Mesendoderm (in vitro differentiated cells): ENCODE data around the gene NTN1.

Experiments
- DNase-seq: peaks from one replicate; pipeline ENCODE4 v3.0.0; 2013
- H2AK5ac ChIP-seq: 2 replicates; pipeline ENCODE4 v1.6.1; 2013; ENCODE audit warnings: low read length, inconsistent platforms
- H2BK120ac ChIP-seq: 2 replicates; pipeline ENCODE4 v1.6.1; 2013; ENCODE audit warnings: low read depth, mild to moderate bottlenecking, low read length, moderate library complexity, mixed read lengths
- H2BK15ac ChIP-seq: replicated peaks from 2 replicates; pipeline ENCODE4 v1.6.1; 2013; ENCODE audit warnings: low read depth, mild to moderate bottlenecking, moderate library complexity
- H2BK5ac ChIP-seq: 2 replicates; pipeline ENCODE4 v1.6.1; 2013; ENCODE audit warnings: low read length, inconsistent platforms
- H3K18ac ChIP-seq: 2 replicates; pipeline ENCODE4 v1.6.1; 2013; ENCODE audit warnings: mild to moderate bottlenecking, low read length, mixed read lengths
- H3K23ac ChIP-seq: one replicate; pipeline ENCODE4 v1.6.1; 2013; ENCODE audit warnings: low read length
- H3K27ac ChIP-seq: 2 replicates; pipeline ENCODE4 v1.5.1; 2013; ENCODE audit warnings: low read depth, mild to moderate bottlenecking, inconsistent platforms, low read length, moderate library complexity
- H3K27me3 ChIP-seq: 2 replicates; pipeline ENCODE4 v1.6.1; 2013; ENCODE audit warnings: low read length, control low read depth, mild to moderate bottlenecking, inconsistent platforms; ENCODE audit not compliant: insufficient read depth, poor library complexity
- H3K36me3 ChIP-seq: 2 replicates; pipeline ENCODE4 v1.6.1; 2013; ENCODE audit warnings: low read length, inconsistent platforms; ENCODE audit not compliant: control insufficient read depth, insufficient read depth
- H3K4ac ChIP-seq: one replicate; pipeline ENCODE4 v1.6.1; 2013; ENCODE audit warnings: low read depth, mild to moderate bottlenecking, low read length, moderate library complexity
- H3K4me1 ChIP-seq: 2 replicates; pipeline ENCODE4 v1.6.1; 2013; ENCODE audit warnings: low read depth, low read length, inconsistent platforms; ENCODE audit not compliant: control insufficient read depth
- H3K4me2 ChIP-seq: 2 replicates; pipeline ENCODE4 v1.6.1; 2013; ENCODE audit warnings: low read length
- H3K4me3 ChIP-seq: 2 replicates; pipeline ENCODE4 v1.5.1; 2013; ENCODE audit warnings: mild to moderate bottlenecking, low read length
- H3K56ac ChIP-seq: one replicate; pipeline ENCODE4 v1.6.1; 2013; ENCODE audit warnings: low read length
- H3K79me1 ChIP-seq: 2 replicates; pipeline ENCODE4 v1.6.1; 2013; ENCODE audit warnings: low read length, inconsistent platforms
- H3K79me2 ChIP-seq: 2 replicates; pipeline ENCODE4 v1.6.1; 2013; ENCODE audit warnings: mild to moderate bottlenecking, low read length; ENCODE audit not compliant: control insufficient read depth, insufficient read depth
- H3K9ac ChIP-seq: 2 replicates; pipeline ENCODE4 v1.6.1; 2013; ENCODE audit warnings: low read length, inconsistent platforms
- H4K5ac ChIP-seq: one replicate; pipeline ENCODE4 v1.6.1; 2013; ENCODE audit warnings: low read length
- H4K8ac ChIP-seq: one replicate; pipeline ENCODE4 v1.6.1; 2013; ENCODE audit warnings: low read depth, mild to moderate bottlenecking, control low read depth, low read length, moderate library complexity
- WGBS: extraction: QIAGEN DNeasy Blood & Tissue Kit; methylation state at CpG from one replicate; pipeline ENCODE4 v1.1.7; 2013; ENCODE audit warnings: low lambda C conversion rate, missing lambda C conversion rate; ENCODE audit not compliant: insufficient coverage; ENCODE audit errors: extremely low coverage; 5-methylcytosine and 5-hydroxymethylcytosine counted together

NTN1 gene

GRCh38 chr17:9241774-9242496 is 220.6 kb downstream of the NTN1 start:
- Histone ChIP-seq H3K36me3 (no peaks in the 10 kb centered on the region), H3K27ac (no peak overlapping the region), H3K4me3 (no peak overlapping the region), H3K4me1 (peaks cover 6% of the 10 kb centered on the region), H2BK15ac (no peak overlapping the region), H3K23ac (no peak overlapping the region), H2BK120ac (no peak overlapping the region), H3K4me2 (no peak overlapping the region), H2AK5ac (no peak overlapping the region), H4K5ac (no peak overlapping the region), H3K18ac (no peak overlapping the region), H2BK5ac (no peak overlapping the region), H3K56ac (no peak overlapping the region), H3K79me1 (no peaks in the 10 kb centered on the region), H3K9ac (no peak overlapping the region), H3K27me3 (no peaks in the 10 kb centered on the region), H3K4ac (no peak overlapping the region), H3K79me2 (no peaks in the 10 kb centered on the region), H4K8ac (no peak overlapping the region)
- DNase-seq, result no peak
- WGBS, result no CpG with 5 or more reads among the region's 16 CpGs

GRCh38 chr17:9242497-9242881 is 221.2 kb downstream of the NTN1 start:
- Histone ChIP-seq H3K4me1 (peaks cover 6% of the 10 kb centered on the region), H3K4me2 (no peak overlapping the region), H4K5ac (no peak overlapping the region), H2AK5ac (no peak overlapping the region), H3K27ac (no peak overlapping the region), H2BK5ac (no peak overlapping the region), H3K79me1 (no peaks in the 10 kb centered on the region), H3K4ac (no peak overlapping the region), H3K23ac (no peak overlapping the region), H3K9ac (no peak overlapping the region), H3K27me3 (no peaks in the 10 kb centered on the region), H2BK120ac (no peak overlapping the region), H3K56ac (no peak overlapping the region), H3K4me3 (no peak overlapping the region), H3K79me2 (no peaks in the 10 kb centered on the region), H2BK15ac (no peak overlapping the region), H3K18ac (no peak overlapping the region), H3K36me3 (no peaks in the 10 kb centered on the region), H4K8ac (no peak overlapping the region)
- no peak for DNase-seq
- no CpG with 5 or more reads among the region's 16 CpGs for WGBS

- no peak overlapping the region for H3K4ac ChIP-seq
- no peak overlapping the region for H3K56ac ChIP-seq
- no peak overlapping the region for H3K18ac ChIP-seq
- H4K5ac ChIP-seq, result no peak overlapping the region
- H3K79me2 ChIP-seq, result no peaks in the 10 kb centered on the region
- no peak overlapping the region for H4K8ac ChIP-seq
- WGBS, result no CpG with 5 or more reads among the region's 8 CpGs
- no peak overlapping the region for H2BK5ac ChIP-seq
- no peak overlapping the region for H3K9ac ChIP-seq
- no peak overlapping the region for H3K4me2 ChIP-seq
- H3K27me3 ChIP-seq, result no peaks in the 10 kb centered on the region
- H3K27ac ChIP-seq, result no peak overlapping the region
- no peak overlapping the region for H3K23ac ChIP-seq
- H2BK120ac ChIP-seq, result no peak overlapping the region
- H2BK15ac ChIP-seq, result no peak overlapping the region
- DNase-seq, result no peak
- H2AK5ac ChIP-seq, result no peak overlapping the region
- H3K4me3 ChIP-seq, result no peak overlapping the region
- peaks cover 6% of the 10 kb centered on the region for H3K4me1 ChIP-seq
- H3K79me1 ChIP-seq, result no peaks in the 10 kb centered on the region
- H3K36me3 ChIP-seq, result no peaks in the 10 kb centered on the region
These were observed 221.7 kb downstream of the NTN1 start for GRCh38 chr17:9242983-9243382.

- no peak overlapping the region for H3K9ac ChIP-seq
- H3K27me3 ChIP-seq, result no peaks in the 10 kb centered on the region
- no peak overlapping the region for H3K23ac ChIP-seq
- no peaks in the 10 kb centered on the region for H3K79me2 ChIP-seq
- no peak overlapping the region for H2AK5ac ChIP-seq
- no peak for DNase-seq
- H3K27ac ChIP-seq, result no peak overlapping the region
- H3K36me3 ChIP-seq, result no peaks in the 10 kb centered on the region
- H3K79me1 ChIP-seq, result no peaks in the 10 kb centered on the region
- no peak overlapping the region for H2BK15ac ChIP-seq
- no peak overlapping the region for H3K4me3 ChIP-seq
- no peak overlapping the region for H2BK5ac ChIP-seq
- H3K56ac ChIP-seq, result no peak overlapping the region
- H3K4me1 ChIP-seq, result peaks cover 5% of the 10 kb centered on the region
- H3K18ac ChIP-seq, result no peak overlapping the region
- no CpG with 5 or more reads among the region's 21 CpGs for WGBS
- H2BK120ac ChIP-seq, result no peak overlapping the region
- H4K8ac ChIP-seq, result no peak overlapping the region
- no peak overlapping the region for H3K4ac ChIP-seq
- no peak overlapping the region for H3K4me2 ChIP-seq
- no peak overlapping the region for H4K5ac ChIP-seq
These were observed 223.0 kb downstream of the NTN1 start for GRCh38 chr17:9244066-9245052.

GRCh38 chr17:9247401-9247938 is 226.2 kb downstream of the NTN1 start:
- Histone ChIP-seq H3K27me3 (no peaks in the 10 kb centered on the region), H3K23ac (no peak overlapping the region), H3K4me3 (no peak overlapping the region), H4K5ac (no peak overlapping the region), H3K56ac (no peak overlapping the region), H3K4me1 (no peaks in the 10 kb centered on the region), H2BK5ac (no peak overlapping the region), H3K9ac (no peak overlapping the region), H2BK120ac (no peak overlapping the region), H3K4ac (no peak overlapping the region), H3K79me2 (no peaks in the 10 kb centered on the region), H3K36me3 (no peaks in the 10 kb centered on the region), H3K27ac (no peak overlapping the region), H4K8ac (no peak overlapping the region), H2BK15ac (no peak overlapping the region), H3K18ac (no peak overlapping the region), H2AK5ac (no peak overlapping the region), H3K79me1 (no peaks in the 10 kb centered on the region), H3K4me2 (no peak overlapping the region)
- WGBS, result no CpG with 5 or more reads among the region's 21 CpGs
- no peak for DNase-seq
